GM18508 (cell line): ENCODE results near the gene CAMKMT.
"Not testable (repeated sequence)": the region's sequence is repeated elsewhere in the genome, so short reads cannot be mapped to it uniquely, and the experiment has no call there.

Experiments used
- ATAC-seq: cut with Tn5 transposase; IDR thresholded peaks from one replicate; pipeline ENCODE4 v1.9.1; 2021; ENCODE audit warnings: moderate number of reproducible peaks; ENCODE audit not compliant: insufficient read depth, unreplicated experiment

CAMKMT gene

GRCh38 chr2:44358503-44358902, 3.2 kb upstream of the CAMKMT start:
- ATAC-seq: peak; percentile 30

GRCh38 chr2:44360749-44361329, 908 bp upstream of the CAMKMT start:
- ATAC-seq: no peak

GRCh38 chr2:44362207-44363015, 664 bp downstream of the CAMKMT start:
- peak; percentile 9 for ATAC-seq

DNA sequence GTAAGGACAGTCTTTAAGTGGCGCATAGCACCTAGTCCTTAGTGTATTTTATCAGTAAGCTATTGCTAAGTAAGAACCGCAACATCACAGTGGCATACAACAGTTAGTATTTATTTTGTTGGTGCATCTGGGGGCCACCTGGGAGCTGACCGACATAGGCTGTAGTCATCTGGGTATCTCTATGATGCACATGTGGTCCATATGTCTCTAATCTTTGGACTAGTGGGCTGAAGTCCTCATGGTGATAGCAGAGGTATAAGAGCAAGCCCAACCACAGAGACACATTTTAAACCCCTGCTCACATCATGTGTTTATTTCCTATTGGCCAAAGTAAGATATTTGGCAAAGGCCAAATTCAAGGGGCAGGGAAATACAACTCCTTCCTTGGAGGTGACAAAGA, 2.9 kb downstream of the CAMKMT start:
- ATAC-seq: no peak

- no peak for ATAC-seq
These were observed 5.8 kb downstream of the CAMKMT start for GRCh38 chr2:44367591-44367990.

DNA sequence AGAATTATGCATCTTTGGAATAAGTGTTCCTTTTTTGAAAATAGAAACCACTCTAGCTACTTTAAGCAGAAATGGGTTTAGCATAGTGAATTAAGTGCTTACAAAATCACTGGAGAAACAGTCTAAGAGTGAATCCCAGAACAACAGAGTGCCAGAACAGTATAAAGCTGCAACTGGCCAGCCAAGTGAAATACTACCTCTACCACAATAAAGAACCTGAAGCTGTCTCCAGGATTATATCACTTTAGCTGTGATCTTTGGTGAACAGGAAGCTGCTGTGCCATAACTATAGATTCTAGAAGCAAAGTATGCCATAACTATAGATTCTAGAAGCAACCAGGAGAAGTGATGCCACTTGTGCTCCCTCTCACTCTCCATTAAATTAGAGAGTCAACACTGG, 7.6 kb downstream of the CAMKMT start:
- no peak for ATAC-seq

DNA sequence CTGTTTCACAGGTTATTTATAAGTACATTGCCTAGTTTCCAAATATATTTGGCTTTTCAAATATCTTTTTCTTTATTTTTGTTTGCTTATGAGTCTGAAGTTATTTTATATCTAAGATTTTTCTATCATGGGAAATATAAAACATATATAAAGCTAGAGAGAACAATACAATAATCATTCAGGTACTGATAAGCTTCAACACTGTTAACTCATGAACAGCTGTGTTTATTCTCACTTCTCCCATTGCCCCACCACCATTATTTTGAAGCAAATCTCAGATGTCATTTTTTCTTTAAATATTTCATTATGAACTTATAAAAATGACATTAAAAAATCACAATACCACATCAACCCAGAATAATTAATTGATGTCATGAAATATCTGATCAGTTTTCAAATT, 9.7 kb downstream of the CAMKMT start:
- ATAC-seq: no peak

DNA sequence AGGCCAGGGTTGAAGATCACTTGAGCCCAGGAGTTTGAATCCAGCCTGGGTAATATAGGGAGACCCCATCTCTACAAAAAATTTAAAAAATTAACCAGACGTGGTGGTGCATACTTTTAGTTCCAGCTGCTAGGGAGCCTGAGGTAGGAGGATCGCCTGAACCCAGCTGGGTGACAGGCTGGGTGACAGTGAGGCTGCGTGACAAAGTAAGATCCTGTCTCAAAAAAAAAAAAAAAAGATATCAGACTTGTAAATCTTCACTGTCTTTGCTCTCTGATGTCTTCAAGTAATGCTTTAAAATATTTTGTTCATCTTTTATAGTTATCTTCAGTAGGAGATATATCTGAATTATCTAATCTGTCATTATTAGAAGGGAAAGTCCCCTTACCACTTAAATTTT, 10.5 kb downstream of the CAMKMT start:
- ATAC-seq: no peak

DNA sequence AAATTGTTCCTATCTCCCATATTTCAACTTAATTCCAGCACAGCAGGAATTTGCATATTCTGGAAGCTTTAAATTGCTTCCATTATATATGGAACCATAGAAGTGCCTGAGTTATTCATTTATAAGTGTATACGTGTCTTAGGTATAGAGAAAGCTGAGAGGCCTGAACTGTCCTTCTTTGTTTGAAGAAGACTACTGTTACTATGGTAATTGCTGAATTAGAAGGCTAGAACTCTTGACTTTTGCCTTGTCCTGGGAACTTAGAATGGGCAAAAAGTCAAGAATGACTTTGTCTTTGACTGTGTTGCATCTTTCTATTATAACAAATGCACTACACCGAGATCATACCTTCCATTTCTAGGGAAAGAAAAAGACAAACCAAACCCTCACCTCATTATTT, 15.7 kb downstream of the CAMKMT start:
- ATAC-seq: no peak

GRCh38 chr2:44385226-44385625, 23.5 kb downstream of the CAMKMT start:
- ATAC-seq: not testable (repeated sequence)

DNA sequence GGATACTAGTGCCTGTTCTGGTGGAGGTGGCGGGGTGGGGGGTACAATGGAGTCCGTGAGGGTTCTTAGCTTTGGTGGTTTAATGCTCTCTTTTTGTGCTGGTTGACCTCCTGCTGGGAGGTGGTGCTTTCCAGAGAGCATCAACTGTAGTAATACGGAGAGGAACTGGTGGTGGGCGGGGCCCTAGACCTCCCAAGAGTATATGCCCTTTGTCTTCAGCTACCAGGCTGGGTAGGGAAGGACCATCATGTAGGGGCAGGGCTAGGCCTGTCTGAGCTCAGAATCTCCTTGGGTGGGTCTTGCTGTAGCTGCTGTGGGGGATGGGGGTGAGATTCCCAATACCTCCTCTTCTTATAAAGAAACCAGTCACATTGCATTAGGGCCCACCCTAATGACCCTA, 27.1 kb downstream of the CAMKMT start:
- no peak for ATAC-seq

DNA sequence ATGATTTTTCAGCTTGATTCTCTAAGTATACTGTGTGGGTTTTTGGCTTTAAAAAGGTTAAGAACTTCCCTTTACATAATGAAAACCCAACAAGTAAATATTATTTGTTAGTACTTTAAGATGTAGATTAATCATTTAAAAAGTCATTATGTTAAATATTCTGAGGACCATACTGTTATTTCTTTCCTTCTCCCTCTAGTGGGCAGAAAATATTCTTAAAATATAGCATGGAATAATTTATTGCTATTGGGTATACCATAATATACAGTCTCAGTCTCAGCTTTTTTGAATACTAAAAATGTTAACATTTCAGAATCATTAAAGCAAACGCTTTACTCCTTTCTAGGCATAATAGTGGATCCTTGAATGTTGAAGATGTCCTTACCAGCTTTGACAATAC, 28.1 kb downstream of the CAMKMT start:
- ATAC-seq: no peak

GRCh38 chr2:44392338-44392943, 30.7 kb downstream of the CAMKMT start:
- ATAC-seq: no peak

DNA sequence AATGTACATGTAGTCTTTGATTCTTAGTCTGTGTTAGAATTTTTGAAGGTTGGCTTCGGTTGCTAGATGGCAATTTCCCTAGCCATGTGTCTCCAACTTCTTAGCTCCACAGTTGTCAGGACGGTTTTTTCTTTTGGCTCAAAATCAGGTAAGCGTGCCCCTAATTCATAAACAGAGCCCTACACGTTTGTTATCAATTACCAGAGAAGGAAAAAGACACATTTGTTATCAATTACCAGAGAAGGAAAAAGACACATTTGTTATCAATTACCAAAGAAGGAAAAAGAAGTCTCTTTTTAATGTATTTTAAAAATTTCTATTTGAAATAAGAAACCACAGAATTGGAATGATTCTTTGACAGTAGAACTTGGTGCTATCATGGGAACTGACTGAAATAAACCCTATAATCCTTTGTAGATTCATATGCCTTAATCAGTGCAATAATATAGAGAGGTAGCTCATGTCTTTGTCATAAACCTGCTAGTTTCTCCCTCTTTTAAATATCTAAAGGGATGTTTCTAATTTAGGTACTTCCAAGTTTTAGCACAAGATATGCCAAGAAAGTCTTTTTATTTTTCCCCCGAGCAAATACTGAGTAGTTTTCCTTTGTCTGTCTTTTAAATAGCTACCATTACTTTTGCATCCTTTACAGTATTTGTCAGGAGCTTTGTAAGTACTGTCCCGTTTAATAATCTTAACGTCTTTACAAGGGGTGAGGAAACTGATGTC, 35.9 kb downstream of the CAMKMT start:
- no peak for ATAC-seq

- ATAC-seq: no peak
These were observed 36.6 kb downstream of the CAMKMT start for GRCh38 chr2:44398243-44398897.

DNA sequence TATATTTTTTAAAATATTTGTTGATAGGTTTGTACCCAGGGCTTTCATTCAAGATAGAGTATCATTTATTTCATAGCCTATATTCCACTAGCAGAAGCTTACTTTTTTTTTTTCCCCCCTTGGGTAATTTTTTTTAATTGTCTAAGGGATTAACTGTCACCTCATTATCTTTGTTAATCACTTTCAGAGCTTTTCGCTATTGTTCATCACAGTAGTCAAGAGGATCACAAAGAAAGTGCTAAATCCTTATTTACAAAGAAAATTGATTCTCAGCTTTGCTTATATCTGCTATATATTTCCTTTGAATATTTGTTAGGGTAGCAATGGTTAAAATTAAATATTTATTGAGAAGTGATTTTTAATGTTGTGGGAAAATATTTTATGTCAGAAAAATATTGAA, 59.0 kb downstream of the CAMKMT start:
- ATAC-seq: no peak

DNA sequence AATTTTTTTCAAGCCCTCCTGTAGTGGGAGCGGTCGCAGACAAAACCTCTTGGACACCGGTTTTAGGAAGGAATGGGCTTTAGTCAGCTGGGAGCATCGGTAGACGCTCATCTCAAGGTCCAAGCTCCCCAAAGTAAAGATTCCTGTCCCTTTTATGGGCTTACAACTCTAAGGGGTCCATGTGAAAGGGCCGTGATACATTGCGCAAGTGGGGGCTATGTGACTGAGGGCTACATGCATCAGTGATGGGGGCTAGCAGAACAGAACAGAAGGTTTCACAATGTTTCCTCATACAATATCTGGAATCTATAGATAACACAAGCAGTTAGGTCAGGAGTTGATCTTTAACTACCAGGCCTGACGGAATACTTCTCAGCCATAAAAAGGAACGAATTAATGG, 62.5 kb downstream of the CAMKMT start:
- ATAC-seq: no peak

GRCh38 chr2:44429034-44429433, 67.3 kb downstream of the CAMKMT start:
- no peak for ATAC-seq

DNA sequence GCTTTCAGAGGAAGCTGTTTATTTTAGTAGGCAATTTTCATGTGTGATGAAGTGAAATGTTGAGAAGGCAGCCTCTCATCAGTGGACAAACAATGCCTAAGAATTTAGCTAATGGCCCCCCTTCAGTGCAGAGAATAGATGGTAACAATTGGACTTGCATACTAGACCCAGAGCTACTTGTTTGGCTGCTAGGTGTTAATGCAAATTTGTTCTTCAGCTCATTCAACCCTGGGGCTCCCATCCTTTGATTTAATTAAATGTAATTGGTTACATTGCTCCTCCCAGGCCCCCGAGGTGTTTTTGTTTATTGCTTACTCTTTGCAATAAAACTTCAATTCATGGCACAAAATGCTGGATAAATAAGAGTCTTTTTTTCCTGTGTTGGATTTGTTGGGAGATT, 68.6 kb downstream of the CAMKMT start:
- ATAC-seq: no peak

DNA sequence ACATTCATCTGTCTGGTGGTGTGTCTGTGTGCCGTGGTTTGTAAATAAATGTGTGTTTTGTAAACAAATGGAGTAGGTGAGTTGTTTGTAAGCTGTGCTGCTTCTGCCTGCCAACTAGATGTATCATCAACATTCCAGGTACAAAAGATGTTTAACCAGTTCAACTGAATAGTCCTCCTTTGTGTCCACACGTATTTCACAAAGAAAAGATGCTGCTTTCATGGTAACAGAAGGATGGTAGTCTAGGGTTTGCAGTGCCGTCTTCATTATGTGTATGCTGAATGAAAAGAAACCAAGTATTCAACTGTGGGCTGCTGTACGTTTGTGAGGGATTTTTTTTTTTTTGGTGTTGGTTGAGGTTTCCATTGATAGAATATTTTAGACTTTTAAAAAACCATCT, 72.1 kb downstream of the CAMKMT start:
- ATAC-seq: no peak

GRCh38 chr2:44441200-44441599, 79.5 kb downstream of the CAMKMT start:
- no peak for ATAC-seq
